Hematopoietic multipotent progenitor cell treated with erythropoietin and hydrocortisone succinate and interleukin-3 and kit ligand, for 17 days (in vitro differentiated cells): ENCODE results near the gene ITGA2B.
"Not testable (repeated sequence)": the region's sequence is repeated elsewhere in the genome, so short reads cannot be mapped to it uniquely, and the experiment has no call there.

Experiments
- DNase-seq: peaks from one replicate; pipeline ENCODE4 v3.0.0-alpha.2; 2015; ENCODE audit warnings: low spot score

ITGA2B gene

DNA sequence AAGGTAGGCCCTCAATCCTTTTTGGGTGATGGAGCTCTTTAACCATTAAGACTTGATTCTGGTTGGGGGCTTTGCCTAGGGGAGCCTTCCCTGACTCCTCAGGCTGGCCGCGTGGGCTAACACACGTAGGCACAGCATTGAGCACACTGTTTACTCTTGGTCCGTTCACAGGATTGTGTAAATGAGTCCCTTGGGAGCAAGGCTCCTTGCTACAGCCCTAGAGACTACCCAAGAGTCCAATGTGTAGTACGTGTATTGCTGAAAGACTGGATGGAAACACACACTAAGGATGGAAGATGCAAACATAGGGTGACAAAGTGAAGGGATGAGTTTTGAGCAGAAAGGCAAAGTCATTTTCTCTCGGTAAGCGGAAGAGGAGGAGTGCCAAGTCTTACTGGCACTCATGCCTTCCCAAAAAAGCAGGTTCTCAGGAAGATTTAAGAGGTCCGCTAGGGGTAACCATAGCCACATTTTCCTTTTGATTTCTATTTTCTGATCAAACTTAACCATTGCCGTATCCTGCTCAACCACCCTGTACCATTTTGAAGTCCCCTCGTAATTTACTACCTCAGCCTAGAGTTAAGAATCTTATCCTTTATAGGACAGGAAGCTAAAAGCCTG is 911 bp upstream of the ITGA2B start:
- peak; percentile 34 for DNase-seq

DNA sequence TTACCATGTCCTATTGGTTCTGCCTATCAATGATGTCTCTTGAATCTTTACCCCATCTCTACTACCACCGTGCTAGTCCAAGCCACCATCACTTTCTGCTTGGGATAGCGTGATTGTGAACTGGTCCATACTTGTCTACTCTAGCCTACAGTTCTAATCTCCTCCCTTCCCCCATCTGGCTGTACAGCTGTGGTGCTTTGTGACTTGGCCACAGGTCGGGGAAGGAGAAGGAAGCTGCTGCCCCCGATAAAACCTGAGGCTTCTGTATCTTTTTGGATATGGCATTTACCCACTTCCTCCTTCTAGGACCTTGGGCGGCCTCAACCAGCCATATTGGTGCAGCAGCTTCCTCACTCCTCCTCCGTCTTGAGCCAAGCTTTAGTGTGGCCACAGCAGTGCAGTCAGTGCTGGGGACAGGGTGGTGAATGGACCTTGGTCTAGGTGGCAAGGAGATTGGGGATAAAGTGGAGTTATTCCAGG is 314 bp upstream of the ITGA2B start:
- DNase-seq: peak; percentile 65

DNA sequence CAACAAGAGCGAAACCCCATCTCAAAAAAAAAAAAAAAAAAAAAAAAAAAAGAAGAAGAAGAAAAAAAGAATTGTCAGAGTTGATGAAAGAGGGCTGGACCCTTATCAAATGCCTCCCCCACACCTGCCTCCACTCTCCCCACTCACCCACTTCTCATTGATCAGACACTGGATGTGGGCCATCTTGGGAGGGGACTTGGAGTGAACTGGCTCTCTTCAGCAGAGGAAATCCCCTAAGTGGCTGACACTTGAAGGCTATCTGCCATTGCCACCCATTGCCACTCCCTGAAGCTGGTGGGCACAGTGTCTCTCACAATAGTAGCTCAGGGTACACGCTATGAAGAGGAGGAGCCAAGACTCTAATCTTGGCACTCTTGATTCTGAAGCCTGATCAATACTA is 1.6 kb downstream of the ITGA2B start:
- peak; percentile 33 for DNase-seq

DNA sequence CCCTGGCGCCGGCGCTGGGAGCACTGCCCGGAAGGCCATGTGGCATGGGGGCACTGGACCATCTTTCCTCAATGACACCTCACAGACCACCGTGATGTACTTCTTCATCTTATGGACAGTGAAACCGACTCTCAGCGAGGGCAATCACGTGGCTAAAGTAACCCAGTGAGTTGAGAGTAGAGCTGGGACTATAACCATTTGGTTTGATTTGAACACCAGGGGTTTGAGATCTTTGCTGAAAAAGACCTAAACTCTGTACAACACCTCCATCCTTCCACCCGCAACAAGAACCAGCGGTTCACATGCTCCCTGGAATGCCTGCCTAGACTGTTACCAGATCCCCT is 3.3 kb downstream of the ITGA2B start:
- DNase-seq: no peak

DNA sequence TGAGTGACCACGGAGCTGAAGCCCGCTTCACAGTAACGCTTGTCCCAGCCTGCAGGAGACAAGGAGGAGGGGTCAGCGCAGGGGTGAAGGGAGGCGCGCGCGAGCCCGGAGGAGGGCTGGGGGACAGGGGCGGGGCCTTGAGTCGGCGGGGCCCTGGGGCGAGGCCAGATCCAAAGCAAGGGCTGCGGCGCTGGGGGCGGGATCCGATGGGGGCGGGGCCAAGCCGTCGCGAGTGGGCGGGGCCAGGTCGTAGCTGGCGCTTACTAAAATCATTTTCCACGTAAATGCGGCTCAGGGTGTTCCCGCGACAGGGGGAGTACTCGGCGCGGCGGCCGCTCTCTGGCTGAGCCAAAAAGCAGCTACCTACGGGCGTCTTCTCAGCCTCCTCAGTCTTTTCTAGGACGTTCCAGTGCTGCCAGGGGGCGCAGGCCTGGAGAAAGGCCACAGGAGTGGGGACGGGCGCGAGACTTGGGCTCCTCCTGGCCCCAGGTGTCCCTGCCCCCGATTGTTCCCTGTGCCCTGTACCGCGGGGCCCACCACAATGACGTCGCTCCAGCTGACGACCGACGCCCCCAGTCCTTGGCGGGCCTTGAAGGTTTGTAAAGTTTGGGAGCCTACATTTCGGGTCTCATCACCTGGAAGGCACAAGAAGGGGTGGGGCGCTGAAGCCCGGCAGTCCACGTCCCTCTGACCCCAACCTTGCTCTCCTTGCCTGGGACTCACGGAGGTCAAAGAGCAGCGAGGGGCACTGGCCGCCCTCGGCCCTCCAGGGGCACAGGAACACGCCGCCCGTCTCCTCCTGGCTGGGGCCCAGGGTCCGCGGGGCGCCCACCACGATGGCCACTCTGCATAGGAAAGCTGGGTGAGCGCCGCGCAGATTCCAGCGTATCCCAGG is 3.9 kb downstream of the ITGA2B start:
- peak; percentile 84 for DNase-seq

DNA sequence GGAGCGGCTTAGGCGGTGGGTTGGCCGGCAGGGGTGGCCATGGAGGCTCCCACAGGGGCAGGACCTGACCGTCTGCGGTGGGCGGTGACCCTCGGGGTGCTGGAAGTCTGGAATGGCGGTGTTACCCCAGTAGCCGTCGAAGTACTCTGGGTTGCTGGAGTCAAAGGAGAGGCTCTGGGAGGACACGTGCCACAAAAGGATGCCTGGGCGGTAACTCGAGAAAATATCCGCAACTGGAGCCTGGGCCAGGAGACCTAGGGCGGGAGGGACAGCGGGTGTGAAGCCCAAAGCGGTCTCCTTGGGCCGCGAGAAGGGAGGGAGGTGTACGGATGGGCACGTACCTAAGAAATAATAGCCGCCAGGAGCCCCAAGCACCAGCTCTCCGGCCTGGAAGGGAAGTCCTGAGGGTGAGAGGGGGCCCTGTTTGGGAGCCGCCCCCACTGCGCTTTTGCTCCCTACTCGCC is 4.6 kb downstream of the ITGA2B start:
- no peak for DNase-seq

- DNase-seq: no peak
These were observed 5.1 kb downstream of the ITGA2B start for GRCh38 chr17:44384281-44384822.

DNA sequence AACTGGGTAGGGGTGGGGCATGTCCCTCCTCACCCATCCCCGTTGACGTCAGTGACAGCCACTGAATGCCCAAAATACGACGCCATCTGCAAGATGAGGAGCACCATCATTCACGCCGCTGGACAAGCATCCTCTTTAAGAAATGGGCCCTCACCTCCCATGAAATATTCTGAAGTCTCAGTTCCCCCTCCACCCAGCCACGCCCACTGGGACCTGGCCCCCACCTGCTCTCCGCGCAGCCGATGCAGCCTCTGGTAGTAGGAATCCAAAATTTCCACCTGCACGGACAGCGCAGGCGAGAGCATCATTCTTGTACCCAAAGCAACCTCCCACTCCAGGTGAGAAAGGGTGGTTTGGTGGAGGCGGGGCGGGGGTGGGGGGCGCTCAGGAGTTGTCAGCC is 5.6 kb downstream of the ITGA2B start:
- no peak for DNase-seq

DNA sequence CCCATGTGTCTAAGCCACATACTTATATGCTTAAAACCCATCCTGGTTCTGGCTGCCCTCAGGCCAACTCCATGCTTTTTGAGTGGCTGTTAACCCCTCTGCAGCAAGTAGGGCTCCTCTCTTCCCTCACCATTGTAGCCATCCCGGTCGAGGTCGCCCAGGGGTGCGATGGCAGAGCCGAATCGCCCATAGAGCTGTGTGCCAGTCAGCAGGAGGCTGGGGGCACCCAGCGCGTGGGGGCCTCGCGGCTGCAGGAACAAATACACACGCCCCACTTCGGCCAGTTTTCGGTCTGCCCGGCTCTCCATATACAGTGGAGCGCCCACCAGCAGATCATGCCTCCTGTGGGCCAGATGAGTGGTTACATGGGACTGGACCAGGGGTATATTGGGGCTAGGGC is 6.1 kb downstream of the ITGA2B start:
- no peak for DNase-seq

DNA sequence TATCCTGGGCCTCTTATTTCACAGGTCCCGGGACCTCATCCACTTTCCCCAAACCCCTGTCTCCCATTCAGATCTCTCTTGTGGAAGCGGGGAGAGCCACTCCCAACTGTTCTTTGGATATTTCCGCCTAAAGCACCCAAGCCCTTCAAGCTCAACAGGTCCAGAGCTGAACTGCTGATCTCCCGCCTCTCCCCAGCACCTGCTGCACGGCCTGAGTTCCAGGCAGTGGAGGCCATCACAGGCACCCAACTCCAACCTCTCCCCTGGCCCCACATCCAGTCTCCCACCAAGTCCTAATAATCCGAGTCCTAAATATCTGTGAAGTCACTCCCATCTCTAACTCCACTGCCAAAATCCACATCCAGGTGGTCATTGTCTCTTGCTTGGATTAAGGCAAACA is 6.5 kb downstream of the ITGA2B start:
- DNase-seq: no peak

DNA sequence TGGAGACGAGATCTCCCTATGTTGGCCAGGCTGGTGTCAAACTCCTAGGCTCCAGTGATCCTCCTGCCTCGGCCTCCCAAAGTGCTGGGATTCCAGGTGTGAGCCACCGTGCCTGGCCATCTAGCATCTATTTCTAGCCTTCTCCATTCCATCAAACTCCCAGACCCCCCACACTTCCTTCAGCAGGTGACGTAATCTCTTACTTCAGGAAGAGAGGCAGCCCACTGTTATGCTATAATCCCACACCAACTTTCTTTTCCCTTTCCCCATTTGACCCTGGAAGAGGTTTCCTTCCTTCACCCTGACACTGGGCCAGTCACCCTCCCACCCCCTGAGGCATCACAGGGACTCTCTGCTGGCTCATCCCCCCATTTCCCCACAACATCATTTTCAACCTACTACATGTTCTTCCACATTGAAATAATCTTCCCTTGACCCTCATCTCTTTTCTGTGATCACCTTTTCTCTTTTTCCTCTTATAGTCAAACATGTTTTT is 7.6 kb downstream of the ITGA2B start:
- no peak for DNase-seq

GRCh38 chr17:44380767-44381166 is 8.7 kb downstream of the ITGA2B start:
- no peak for DNase-seq

DNA sequence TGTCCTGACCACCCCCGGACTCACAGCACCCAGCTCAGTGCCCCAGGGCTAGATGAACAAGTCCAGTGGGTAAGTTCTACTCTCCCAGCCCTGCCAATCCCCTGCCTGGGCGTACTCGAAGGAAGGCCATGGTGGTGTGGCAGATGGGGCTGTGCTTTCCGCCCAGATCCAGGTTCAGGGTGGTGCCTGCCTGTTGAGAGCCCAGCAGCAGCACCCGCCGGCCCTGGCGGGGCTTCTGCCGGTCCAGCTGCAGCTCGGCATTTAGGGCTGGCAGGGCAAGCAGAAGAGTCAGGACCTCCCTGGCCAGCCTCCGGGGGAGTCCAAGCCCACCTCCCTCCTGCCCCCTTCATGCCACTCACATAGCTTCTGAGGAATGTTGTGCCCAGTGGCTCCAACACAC is 9.6 kb downstream of the ITGA2B start:
- DNase-seq: no peak

DNA sequence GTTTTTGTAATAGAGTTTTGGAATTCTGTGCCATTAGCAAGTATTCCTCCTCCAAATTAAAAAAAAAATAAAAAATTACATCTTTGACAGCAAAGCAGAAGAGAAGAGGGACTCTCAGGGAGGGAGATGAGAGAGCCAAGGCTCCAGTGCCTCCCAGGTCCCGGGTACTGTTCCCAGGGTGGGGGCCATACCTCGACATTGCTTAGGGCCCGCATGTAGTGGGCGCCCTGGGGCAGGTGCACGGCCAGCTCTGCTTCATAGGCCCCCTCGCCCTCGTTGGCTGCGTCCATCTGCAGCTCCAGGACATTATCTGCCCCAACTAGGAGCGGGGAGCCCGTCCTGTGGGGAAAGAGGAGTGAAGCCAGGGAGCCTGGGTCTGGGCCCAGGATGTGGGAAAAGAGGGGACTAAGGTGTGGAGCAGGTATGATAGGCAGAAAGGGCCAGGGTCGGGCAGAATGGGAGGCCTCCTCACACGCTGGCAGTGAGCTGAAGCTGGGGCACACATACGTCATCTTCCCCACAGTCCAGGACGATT is 11.2 kb downstream of the ITGA2B start:
- DNase-seq: no peak

- no peak for DNase-seq
These were observed 12.7 kb downstream of the ITGA2B start for GRCh38 chr17:44376779-44377178.

GRCh38 chr17:44376124-44376523 is 13.3 kb downstream of the ITGA2B start:
- DNase-seq: peak; percentile 13

DNA sequence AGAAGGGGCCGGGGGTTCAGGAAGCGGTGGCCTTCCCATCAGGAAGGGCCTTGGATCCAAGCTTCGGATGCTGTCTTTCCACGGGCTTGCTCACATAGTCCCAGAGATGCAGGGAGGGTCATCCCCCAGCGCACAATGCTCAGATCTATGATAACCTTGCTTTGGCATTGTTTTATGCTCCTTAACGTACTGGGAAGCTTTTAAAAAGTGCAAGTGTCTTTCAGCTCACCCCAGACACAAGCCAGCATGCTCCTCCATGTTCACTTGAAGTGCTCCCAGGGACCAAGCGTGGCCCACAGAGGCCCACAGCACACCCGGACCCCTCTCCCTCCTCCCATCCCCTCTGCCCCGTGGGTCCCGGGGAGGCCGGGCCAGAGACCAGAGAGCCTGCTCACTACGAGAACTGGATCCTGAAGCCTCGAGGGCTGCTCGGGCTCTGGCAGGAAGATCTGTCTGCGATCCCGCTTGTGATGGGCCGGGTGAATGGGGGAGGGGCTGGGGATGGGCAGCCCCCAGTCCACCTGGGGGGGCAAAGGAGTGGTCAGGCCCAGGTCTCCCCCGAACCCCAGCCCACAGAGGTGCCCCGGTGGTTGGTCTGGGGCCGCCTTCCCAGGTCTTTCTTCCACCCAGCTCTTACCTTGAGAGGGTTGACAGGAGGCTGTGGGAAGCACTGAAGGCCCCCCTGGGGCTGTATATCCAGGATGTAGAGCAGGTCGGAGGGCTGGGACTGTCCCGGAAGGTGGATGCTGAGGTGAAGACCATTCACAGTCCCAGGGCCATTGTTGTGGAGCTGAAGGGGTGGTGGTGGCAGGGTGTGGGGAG is 14.0 kb downstream of the ITGA2B start:
- DNase-seq: no peak

DNA sequence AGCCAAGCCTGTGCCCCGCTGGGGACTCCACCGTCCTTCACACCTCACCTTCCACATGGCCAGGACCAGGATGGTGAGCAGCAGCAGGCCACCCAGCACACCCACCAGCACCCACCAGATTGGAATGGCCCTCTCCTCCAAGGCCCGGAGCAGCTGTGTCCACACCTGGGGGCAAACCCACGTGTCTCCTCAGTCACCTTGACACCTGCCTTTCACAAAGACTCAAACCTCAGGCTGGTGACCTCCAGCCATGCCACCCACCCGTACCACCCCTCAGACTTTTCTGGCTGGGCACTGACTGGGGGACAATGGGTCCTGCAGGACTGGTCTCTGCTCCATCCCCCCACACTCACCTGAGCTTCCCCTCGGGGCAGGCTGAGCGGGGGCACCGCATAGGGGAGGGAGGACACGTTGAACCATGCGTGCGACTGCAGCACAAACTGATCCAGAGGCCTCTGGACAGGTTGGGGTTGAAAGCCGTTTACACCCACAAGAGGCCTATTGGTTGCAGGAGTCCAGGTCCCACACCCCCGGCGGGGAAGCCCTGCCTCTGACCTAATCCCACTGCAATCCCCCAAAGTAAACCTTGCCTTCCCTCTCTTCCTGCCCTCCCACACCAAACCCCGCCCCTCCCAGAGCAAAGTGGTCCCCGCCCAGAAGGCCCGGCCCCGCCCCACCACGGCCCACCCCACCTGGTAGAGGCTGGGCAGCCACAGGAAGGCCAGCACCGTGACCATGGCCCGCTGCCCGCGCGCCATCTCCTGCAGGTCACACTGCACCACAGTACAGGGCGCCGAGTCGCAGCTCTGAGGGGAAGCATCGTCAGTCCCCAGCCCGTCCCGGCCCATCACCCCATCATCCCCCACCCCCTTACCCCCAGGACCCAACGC is 14.9 kb downstream of the ITGA2B start:
- DNase-seq: no peak

DNA sequence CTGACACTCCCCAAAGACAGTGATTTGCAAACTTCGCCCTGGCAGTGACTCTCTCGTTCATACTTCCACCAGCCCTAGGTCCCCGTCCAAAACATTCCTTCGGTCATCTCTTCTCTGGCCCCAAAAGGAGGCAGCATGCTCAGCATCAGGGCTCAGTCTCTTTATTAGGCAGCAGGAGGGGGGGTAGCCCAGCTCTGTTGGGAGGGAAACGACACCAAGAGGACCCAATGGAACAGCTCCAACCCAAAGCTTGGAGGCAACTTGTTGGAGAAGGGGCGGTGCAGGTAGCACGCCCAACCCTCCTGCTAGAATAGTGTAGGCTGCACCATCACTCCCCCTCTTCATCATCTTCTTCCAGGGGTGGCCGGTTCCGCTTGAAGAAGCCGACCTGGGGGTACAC is 17.4 kb downstream of the ITGA2B start:
- no peak for DNase-seq

GRCh38 chr17:44369414-44370023 is 19.9 kb downstream of the ITGA2B start:
- not testable (repeated sequence) for DNase-seq
